ENCODE measurements around the gene RINL. TPM values are rescaled to one million over a fixed set of nuclear protein-coding genes. Genes with fewer than 3 reads are reported as not detected.
A peak's percentile ranks its signal among the peaks of the same experiment; 100 is the strongest.

RINL gene
- total RNA-seq, 2 donors from 2014 or later: 4.7 to 5.5 TPM

DNA sequence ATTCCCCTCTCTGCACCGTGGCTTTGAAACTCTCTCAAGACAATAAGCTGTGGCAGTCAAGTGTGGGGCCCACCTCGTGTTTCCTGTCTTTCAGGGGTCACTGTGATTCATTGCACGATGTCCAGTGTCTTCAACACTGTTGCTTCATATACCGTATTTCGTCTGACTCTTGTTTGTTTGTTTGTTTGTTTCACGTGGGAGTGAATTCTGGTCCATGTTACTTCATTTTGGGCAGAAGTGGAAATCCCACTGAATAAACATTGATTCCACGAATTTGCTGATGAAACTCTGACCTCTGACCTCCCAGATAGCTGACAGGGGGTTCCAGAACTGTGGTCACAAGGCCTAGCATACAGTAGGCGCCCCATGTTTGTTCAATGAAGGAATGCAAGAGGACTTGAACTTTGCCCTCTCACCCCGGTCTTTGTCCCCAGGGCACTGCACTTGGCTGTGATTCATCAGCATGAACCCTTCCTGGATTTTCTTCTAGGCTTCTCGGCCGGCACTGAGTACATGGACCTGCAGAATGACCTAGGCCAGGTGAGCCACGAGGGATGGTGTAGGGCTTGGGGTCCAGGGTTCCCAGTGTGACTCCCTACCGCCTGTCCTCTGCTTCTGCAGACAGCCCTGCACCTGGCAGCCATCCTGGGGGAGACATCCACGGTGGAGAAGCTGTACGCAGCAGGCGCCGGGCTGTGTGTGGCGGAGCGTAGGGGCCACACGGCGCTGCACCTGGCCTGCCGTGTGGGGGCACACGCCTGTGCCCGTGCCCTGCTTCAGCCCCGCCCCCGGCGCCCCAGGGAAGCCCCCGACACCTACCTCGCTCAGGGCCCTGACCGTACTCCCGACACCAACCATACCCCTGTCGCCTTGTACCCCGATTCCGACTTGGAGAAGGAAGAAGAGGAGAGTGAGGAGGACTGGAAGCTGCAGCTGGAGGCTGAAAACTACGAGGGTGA is 26.8 kb upstream of the RINL start:
- H3K27ac ChIP-seq: no peak overlapping the region
- H3K4me3 ChIP-seq: no peak overlapping the region
- no peaks in the 10 kb centered on the region for H3K27me3 ChIP-seq (replicated peaks; ENCODE audit: insufficient read depth)
- TF ChIP-seq, protein P1, sequence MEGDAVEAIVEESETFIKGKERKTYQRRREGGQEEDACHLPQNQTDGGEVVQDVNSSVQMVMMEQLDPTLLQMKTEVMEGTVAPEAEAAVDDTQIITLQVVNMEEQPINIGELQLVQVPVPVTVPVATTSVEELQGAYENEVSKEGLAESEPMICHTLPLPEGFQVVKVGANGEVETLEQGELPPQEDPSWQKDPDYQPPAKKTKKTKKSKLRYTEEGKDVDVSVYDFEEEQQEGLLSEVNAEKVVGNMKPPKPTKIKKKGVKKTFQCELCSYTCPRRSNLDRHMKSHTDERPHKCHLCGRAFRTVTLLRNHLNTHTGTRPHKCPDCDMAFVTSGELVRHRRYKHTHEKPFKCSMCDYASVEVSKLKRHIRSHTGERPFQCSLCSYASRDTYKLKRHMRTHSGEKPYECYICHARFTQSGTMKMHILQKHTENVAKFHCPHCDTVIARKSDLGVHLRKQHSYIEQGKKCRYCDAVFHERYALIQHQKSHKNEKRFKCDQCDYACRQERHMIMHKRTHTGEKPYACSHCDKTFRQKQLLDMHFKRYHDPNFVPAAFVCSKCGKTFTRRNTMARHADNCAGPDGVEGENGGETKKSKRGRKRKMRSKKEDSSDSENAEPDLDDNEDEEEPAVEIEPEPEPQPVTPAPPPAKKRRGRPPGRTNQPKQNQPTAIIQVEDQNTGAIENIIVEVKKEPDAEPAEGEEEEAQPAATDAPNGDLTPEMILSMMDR (IDR thresholded peaks at IDR 0.05): no peak
- peaks cover 29% of the 10 kb centered on the region for H3K36me3 ChIP-seq
- H3K9me3 ChIP-seq: no peaks in the 10 kb centered on the region
- DNase-seq (ENCODE audit: low spot score) (no peak), ATAC-seq (ENCODE audit: insufficient number of reproducible peaks, low FRiP score, low read depth) (no peak)
- H3K4me1 ChIP-seq (ENCODE audit: control insufficient read depth in 1 of 2, low read depth in 2 of 2): peaks cover 10 to 16% of the 10 kb centered on the region in 2 donors

DNA sequence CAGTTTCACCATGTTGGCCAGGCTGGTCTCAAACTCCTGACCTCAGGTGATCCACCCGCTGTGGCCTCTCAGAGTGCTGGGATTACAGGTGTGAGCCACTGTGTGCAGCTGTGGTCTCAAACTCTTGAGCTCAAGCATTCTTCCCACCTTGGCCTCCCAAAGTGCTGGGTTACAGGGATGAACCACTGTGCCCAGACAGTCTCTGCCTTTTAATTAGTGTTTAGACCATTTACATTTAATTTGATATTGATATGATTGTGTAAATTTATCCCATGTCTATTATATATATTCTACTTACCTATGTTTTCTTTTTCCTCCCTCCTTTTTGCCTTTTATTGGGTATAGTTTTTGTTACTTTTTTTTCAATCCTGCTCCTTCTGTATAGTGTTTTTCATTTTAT is 23.6 kb upstream of the RINL start:
- TF ChIP-seq, protein P1 (IDR thresholded peaks at IDR 0.05): no peak
- H3K27me3 ChIP-seq (replicated peaks; ENCODE audit: insufficient read depth): no peaks in the 10 kb centered on the region
- no peak overlapping the region for H3K27ac ChIP-seq
- H3K9me3 ChIP-seq: no peaks in the 10 kb centered on the region
- H3K4me3 ChIP-seq: no peak overlapping the region
- peaks cover 21% of the 10 kb centered on the region for H3K36me3 ChIP-seq
- ATAC-seq (ENCODE audit: insufficient number of reproducible peaks, low FRiP score, low read depth) (no peak), DNase-seq (ENCODE audit: low spot score) (no peak)
- peaks cover 18 to 33% of the 10 kb centered on the region in 2 donors for H3K4me1 ChIP-seq (ENCODE audit: control insufficient read depth in 1 of 2, low read depth in 2 of 2)

DNA sequence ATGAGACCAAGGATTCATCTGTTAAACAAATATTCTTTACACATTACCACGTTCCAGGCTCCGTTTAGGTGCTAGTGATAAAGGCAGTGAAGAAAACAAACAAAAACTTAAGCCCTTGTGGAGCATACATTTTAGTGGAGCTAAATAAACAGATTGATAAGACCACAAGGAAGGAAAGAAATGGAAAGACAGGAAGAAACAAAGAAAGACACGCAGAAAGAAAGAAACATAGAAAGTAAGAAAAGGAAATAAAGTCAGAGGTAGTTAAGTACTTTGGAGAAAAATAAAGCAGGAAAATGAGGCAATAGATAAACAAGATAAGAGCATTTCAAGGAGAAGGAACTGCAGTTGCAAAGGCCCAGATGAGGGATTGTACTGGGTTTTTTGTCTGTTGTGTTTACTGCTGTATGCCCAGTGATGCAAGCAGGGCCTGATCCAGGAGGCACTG is 22.7 kb upstream of the RINL start:
- Histone ChIP-seq H3K36me3 (peaks cover 16% of the 10 kb centered on the region), H3K4me3 (peak overlapping the region; percentile 75), H3K9me3 (no peaks in the 10 kb centered on the region), H3K4me1 (ENCODE audit: control insufficient read depth in 1 of 2, low read depth in 2 of 2) (peaks cover 18 to 33% of the 10 kb centered on the region in 2 donors), H3K27ac (no peak overlapping the region), H3K27me3 (replicated peaks; ENCODE audit: insufficient read depth) (no peaks in the 10 kb centered on the region)
- DNase-seq (ENCODE audit: low spot score) (no peak), ATAC-seq (ENCODE audit: insufficient number of reproducible peaks, low FRiP score, low read depth) (no peak)
- TF ChIP-seq, protein P1 (IDR thresholded peaks at IDR 0.05): no peak

DNA sequence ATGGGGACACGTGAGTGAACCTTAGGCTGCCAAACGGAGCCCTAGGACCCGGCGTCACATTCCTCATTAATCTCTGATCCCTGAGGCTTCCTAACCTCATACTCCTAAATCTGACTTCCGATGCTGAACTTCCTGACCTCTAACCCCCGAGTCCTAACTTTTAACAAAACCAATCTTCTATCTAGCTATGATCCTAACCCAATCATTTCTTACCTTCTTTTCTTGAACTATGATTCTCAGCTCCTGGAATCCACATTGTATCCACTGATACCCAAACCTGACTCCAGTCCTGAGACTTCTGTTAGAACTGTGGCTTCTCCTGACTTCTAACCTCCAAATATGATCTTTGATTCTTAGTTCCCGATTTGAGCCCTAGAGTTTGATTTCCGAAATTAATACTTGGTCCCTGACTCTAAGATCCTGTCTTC is 22.1 kb upstream of the RINL start:
- Histone ChIP-seq H3K4me1 (ENCODE audit: control insufficient read depth in 1 of 2, low read depth in 2 of 2) (peaks cover 18 to 33% of the 10 kb centered on the region in 2 donors), H3K4me3 (peak overlapping the region; percentile 75), H3K36me3 (peaks cover 11% of the 10 kb centered on the region), H3K27me3 (replicated peaks; ENCODE audit: insufficient read depth) (no peaks in the 10 kb centered on the region), H3K9me3 (no peaks in the 10 kb centered on the region), H3K27ac (peak overlapping the region; percentile 77 to 81)
- TF ChIP-seq, protein P1 (IDR thresholded peaks at IDR 0.05): no peak
- ATAC-seq (ENCODE audit: insufficient number of reproducible peaks, low FRiP score, low read depth) (peak; percentile 37), DNase-seq (ENCODE audit: low spot score) (no peak)

- TF ChIP-seq, protein P1 (IDR thresholded peaks at IDR 0.05): no peak
- H3K36me3 ChIP-seq: peaks cover 5% of the 10 kb centered on the region
- peak within 1 kb of the TSS; percentile 75 for H3K4me3 ChIP-seq
- H3K27ac ChIP-seq: peak within 1 kb of the TSS; percentile 79 to 81
- no peaks in the 10 kb centered on the region for H3K9me3 ChIP-seq
- peaks cover 18 to 33% of the 10 kb centered on the region in 2 donors for H3K4me1 ChIP-seq (ENCODE audit: control insufficient read depth in 1 of 2, low read depth in 2 of 2)
- DNase-seq (ENCODE audit: low spot score) (peak; percentile 100), ATAC-seq (ENCODE audit: insufficient number of reproducible peaks, low FRiP score, low read depth) (peak; percentile 98)
- no peaks in the 10 kb centered on the region for H3K27me3 ChIP-seq (replicated peaks; ENCODE audit: insufficient read depth)
These were observed 21.5 kb upstream of the RINL start, which contains the start of the genes NFKBIB and SIRT2 for GRCh38 chr19:38899447-38900201. TSS of gene NFKBIB (plus strand) at chr19:38899969. CDS start at chr19:38900033, 64 bp downstream. TSS of gene SIRT2 (minus strand) at chr19:38899618. CDS start at chr19:38899521, 97 bp downstream.
